GM18870 (cell line): ENCODE results near the gene FOSL1.
"Not testable (repeated sequence)": the region's sequence is repeated elsewhere in the genome, so short reads cannot be mapped to it uniquely, and the experiment has no call there.

ENCODE experiments used
- ATAC-seq: cut with Tn5 transposase; IDR thresholded peaks from one replicate; pipeline ENCODE4 v1.9.1; 2021; ENCODE audit warnings: moderate library complexity; ENCODE audit not compliant: unreplicated experiment

The FOSL1 gene

GRCh38 chr11:65854852-65855837 is 45.0 kb downstream of the FOSL1 start:
- no peak for ATAC-seq

- no peak for ATAC-seq
These were observed 46.0 kb downstream of the FOSL1 start for GRCh38 chr11:65854161-65854592.

GRCh38 chr11:65853246-65853979 is 46.8 kb downstream of the FOSL1 start:
- ATAC-seq = no peak

GRCh38 chr11:65852508-65853245 is 47.5 kb downstream of the FOSL1 start:
- no peak for ATAC-seq

- no peak for ATAC-seq
These were observed 48.2 kb downstream of the FOSL1 start for GRCh38 chr11:65851811-65852507.

GRCh38 chr11:65851083-65851579 is 49.1 kb downstream of the FOSL1 start:
- ATAC-seq = no peak

- ATAC-seq = no peak
These were observed 49.7 kb downstream of the FOSL1 start for GRCh38 chr11:65850217-65851082.

- ATAC-seq = no peak
These were observed 50.4 kb downstream of the FOSL1 start for GRCh38 chr11:65849771-65850216.

GRCh38 chr11:65849366-65849765 is 50.8 kb downstream of the FOSL1 start:
- ATAC-seq = no peak

GRCh38 chr11:65848693-65849092 is 51.5 kb downstream of the FOSL1 start:
- not testable (repeated sequence) for ATAC-seq

GRCh38 chr11:65847746-65848145 is 52.4 kb downstream of the FOSL1 start:
- no peak for ATAC-seq

- ATAC-seq = no peak
These were observed 55.8 kb downstream of the FOSL1 start for GRCh38 chr11:65844231-65844872.

GRCh38 chr11:65843811-65844210 is 56.4 kb downstream of the FOSL1 start:
- no peak for ATAC-seq

GRCh38 chr11:65842144-65842543 is 58.0 kb downstream of the FOSL1 start:
- no peak for ATAC-seq
